ENCODE measurements around the gene SCAND1.

The SCAND1 gene

DNA sequence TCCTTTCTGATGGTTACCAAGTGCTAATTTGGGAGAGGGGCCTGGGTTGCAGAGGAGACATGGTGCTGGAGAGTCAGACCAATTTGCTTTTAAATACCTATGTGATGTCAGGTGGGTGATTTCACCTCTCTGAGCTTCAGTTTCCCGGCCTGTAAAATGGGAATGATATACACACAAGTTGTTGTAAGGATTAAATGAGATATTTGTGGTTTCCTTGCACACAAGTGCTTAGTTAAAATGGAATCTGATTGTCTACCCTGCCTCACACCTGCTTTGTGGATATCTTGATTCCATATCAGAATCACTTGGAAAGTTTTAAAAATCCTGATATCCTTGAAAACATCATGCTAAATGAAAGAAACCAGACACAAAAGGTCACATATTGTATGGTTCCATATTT, 44.5 kb downstream of the SCAND1 start:
- FAIRE-seq: no peak
- no peak for DNase-seq (ENCODE audit: extremely low spot score, insufficient read length, low read depth)

DNA sequence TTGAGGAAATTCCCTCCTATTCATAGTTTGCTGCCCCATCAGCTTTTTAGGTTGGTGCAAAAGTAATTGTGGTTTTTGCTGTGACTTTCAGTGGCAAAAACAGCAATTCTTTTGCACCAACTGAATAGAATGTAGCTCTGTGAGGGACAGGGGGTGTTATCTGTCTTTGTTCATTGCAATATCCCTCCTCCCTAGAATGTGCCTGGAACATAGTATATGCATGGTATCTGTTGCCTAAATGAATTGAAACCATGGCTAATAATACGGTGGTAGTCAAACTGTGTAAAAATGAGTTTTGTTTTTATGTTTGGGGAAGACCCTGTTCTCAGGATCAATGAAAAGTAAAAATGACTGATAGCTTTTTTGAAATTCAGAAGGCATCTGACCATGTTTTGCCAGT, 45.1 kb downstream of the SCAND1 start:
- FAIRE-seq (no peak), DNase-seq (ENCODE audit: extremely low spot score, insufficient read length, low read depth) (no peak)

DNA sequence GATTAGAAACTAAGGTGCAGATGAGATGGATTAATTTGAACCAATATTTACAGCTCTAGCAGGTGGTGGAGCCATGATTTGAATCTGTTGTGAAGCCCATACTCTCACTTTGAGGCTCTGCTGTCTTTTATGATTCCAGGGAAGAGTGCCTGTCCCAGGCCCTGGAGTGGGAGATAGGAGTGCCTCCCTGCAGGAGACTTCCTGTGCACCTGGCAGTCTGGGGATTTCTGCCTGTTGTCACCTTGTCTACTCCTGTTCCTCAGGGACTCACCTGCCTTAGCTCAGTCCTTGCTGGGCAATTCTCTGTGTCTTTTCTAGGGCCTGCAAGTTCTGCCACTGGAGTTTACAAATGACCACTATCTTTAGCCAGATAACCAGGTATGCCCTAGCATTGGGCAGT, 46.3 kb downstream of the SCAND1 start:
- DNase-seq (ENCODE audit: extremely low spot score, insufficient read length, low read depth) (no peak), FAIRE-seq (no peak)

DNA sequence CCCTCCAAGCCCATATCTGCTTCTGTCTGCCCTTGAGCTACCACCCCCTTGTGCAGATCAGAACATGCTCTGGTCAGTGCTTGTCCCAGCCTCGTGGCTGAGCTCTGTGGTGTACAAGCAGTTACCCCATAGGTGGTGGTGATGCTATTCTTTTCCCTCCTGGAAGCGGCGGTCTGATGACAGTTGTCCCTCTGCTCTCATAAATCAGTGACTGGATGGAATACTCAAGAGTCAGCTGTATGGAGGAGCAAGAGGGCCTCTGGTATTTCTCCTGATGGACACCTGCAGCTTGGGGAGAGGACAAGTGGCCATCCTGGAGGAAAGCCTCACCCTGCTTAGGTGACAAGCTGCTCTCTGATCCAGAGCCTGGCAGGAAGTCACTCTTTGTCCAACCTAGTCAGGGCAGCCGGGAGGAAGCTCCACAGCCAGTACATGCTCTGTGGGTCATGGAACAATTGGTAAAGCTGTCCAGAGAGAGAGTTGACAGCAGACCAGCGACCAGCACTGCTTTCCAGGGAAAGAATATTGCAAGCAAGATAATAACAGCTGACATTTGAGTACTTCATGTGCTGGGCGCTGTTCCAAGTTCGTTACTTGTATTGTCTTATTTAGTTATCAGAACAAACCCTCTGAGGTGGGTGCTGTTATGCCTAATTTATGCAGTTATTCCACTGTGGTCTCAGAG, 47.1 kb downstream of the SCAND1 start:
- no peak for DNase-seq (ENCODE audit: extremely low spot score, insufficient read length, low read depth)
- FAIRE-seq: no peak

DNA sequence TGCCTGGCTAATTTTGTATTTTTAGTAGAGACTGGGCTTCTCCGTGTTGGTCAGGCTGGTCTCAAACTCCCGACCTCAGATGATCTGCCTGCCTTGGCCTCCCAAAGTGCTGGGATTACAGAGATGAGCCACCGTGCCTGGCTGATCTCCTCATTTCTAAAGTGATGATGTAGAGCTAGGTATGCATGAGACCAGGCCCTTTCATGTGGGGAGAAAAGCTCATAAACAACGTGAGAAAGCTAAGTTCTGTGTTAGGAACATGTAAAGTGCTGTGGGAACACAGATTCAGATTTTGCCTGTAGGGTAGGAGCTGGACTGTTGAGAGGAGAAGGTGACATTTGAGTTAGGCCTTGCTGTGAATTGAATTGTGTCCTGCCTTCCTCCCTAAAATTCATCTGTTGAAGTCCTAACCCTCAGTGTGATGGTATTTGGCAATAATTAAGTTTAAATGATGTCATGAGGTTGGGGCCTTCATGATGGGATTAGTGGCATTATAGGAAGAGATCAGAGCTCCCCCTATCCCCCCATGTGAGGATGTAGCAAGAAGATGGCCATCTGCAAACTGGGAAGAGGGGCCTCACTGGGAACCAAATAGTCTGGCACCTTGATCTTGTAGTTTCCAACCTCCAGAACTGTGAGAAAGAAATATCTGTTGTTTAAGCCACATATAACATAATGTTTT, 49.2 kb downstream of the SCAND1 start:
- no peak for FAIRE-seq
- no peak for DNase-seq (ENCODE audit: extremely low spot score, insufficient read length, low read depth)

DNA sequence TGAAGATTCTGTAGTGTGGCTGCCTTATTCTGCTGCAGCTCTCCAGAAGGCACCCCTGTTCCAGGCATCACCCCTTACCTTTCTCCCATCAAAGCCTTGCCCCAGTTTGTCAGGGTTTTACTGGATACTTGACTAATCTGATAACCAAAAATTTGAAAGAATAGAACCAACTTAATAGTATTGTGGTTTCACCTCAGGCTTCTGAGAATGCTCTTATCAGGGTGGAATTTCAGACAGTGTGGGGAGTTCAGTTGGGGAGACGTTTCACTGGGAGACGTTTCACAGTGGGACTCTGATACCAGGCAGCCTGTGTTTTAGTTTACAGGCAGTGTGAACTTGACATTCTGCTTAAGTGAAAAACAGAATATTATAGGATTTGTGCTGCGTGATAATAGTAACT, 50.5 kb downstream of the SCAND1 start:
- no peak for DNase-seq (ENCODE audit: extremely low spot score, insufficient read length, low read depth)
- FAIRE-seq: no peak

Measured in GM18507 (cell line).